Islet of Langerhans (tissue), 1 donor: ENCODE data around the gene KRTAP1-5.
"Not testable (repeated sequence)": the region's sequence is repeated elsewhere in the genome, so short reads cannot be mapped to it uniquely, and the experiment has no call there.

ENCODE experiments used
- FAIRE-seq: peaks from one replicate; lab custom pipeline; 2011; peaks lifted over from hg19 to GRCh38; lab: Jason Lieb, UNC

Gene KRTAP1-5

GRCh38 chr17:41003926-41004325 is 23.1 kb downstream of the KRTAP1-5 start:
- FAIRE-seq: no peak

- FAIRE-seq: no peak
Observed at GRCh38 chr17:41002814-41003213, 24.2 kb downstream of the KRTAP1-5 start.

GRCh38 chr17:41001795-41002194 is 25.2 kb downstream of the KRTAP1-5 start:
- FAIRE-seq: no peak

GRCh38 chr17:40999563-40999962 is 27.4 kb downstream of the KRTAP1-5 start, which contains the start of gene KRTAP3-2:
TSS of gene KRTAP3-2 (minus strand) at chr17:40999906. CDS start at chr17:40999853, 53 bp downstream.
- not testable (repeated sequence) for FAIRE-seq

GRCh38 chr17:40997361-40997760 is 29.6 kb downstream of the KRTAP1-5 start:
- no peak for FAIRE-seq

GRCh38 chr17:40996829-40997228 is 30.2 kb downstream of the KRTAP1-5 start:
- FAIRE-seq: no peak

GRCh38 chr17:40995116-40995515 is 31.9 kb downstream of the KRTAP1-5 start:
- FAIRE-seq: no peak

GRCh38 chr17:40993839-40994238 is 33.2 kb downstream of the KRTAP1-5 start, which contains the start of gene KRTAP3-3:
TSS of gene KRTAP3-3 (minus strand) at chr17:40994164. CDS start at chr17:40994097, 67 bp downstream.
- no peak for FAIRE-seq

GRCh38 chr17:40993084-40993483 is 33.9 kb downstream of the KRTAP1-5 start:
- no peak for FAIRE-seq

- FAIRE-seq: no peak
Observed at GRCh38 chr17:40992666-40993065, 34.3 kb downstream of the KRTAP1-5 start.

- no peak for FAIRE-seq
Observed at GRCh38 chr17:40986920-40987319, 40.1 kb downstream of the KRTAP1-5 start.

- FAIRE-seq: no peak
Observed at GRCh38 chr17:40984226-40984625, 42.8 kb downstream of the KRTAP1-5 start, which contains the start of gene KRT40. TSS of gene KRT40 (minus strand) at chr17:40984326. CDS start at chr17:40984273, 53 bp downstream.

GRCh38 chr17:40981115-40981514 is 45.9 kb downstream of the KRTAP1-5 start:
- FAIRE-seq: no peak

GRCh38 chr17:40980596-40980995 is 46.4 kb downstream of the KRTAP1-5 start:
- no peak for FAIRE-seq

- FAIRE-seq: no peak
Observed at GRCh38 chr17:40980117-40980516, 46.9 kb downstream of the KRTAP1-5 start.

- FAIRE-seq: no peak
Observed at GRCh38 chr17:40978575-40979151, 48.3 kb downstream of the KRTAP1-5 start.
